Measurements from ENCODE around the gene FNDC3A.

DNA sequence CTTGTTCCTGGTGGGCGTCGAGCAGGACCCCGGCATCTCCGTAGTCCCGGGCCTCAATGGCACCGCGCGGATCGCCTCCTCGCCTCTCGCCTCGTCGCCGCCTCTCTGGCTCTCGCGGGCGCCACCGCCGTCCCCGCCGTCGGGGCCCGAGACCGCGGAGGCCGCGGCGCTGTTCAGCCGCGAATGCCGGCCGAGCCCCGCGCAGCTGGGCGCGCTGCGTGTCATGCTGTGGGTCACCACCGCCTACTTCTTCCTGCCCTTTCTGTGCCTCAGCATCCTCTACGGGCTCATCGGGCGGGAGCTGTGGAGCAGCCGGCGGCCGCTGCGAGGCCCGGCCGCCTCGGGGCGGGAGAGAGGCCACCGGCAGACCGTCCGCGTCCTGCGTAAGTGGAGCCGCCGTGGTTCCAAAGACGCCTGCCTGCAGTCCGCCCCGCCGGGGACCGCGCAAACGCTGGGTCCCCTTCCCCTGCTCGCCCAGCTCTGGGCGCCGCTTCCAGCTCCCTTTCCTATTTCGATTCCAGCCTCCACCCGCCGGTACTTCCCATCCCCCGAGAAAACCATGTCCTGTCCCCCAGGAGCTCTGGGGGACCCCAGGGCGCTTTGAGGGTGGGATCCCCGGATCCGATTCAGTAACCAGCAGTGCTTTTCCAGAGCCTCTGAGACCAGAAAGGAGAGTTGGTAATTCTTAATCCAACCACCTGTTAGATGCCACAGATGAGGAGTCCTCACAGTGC lies 245.3 kb downstream of the FNDC3A start:
- TF ChIP-seq, protein P1, sequence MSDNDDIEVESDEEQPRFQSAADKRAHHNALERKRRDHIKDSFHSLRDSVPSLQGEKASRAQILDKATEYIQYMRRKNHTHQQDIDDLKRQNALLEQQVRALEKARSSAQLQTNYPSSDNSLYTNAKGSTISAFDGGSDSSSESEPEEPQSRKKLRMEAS (IDR thresholded peaks at IDR 0.05) = no peak
- TF ChIP-seq, protein P2, sequence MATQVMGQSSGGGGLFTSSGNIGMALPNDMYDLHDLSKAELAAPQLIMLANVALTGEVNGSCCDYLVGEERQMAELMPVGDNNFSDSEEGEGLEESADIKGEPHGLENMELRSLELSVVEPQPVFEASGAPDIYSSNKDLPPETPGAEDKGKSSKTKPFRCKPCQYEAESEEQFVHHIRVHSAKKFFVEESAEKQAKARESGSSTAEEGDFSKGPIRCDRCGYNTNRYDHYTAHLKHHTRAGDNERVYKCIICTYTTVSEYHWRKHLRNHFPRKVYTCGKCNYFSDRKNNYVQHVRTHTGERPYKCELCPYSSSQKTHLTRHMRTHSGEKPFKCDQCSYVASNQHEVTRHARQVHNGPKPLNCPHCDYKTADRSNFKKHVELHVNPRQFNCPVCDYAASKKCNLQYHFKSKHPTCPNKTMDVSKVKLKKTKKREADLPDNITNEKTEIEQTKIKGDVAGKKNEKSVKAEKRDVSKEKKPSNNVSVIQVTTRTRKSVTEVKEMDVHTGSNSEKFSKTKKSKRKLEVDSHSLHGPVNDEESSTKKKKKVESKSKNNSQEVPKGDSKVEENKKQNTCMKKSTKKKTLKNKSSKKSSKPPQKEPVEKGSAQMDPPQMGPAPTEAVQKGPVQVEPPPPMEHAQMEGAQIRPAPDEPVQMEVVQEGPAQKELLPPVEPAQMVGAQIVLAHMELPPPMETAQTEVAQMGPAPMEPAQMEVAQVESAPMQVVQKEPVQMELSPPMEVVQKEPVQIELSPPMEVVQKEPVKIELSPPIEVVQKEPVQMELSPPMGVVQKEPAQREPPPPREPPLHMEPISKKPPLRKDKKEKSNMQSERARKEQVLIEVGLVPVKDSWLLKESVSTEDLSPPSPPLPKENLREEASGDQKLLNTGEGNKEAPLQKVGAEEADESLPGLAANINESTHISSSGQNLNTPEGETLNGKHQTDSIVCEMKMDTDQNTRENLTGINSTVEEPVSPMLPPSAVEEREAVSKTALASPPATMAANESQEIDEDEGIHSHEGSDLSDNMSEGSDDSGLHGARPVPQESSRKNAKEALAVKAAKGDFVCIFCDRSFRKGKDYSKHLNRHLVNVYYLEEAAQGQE (IDR thresholded peaks at IDR 0.05; ENCODE audit: low read depth) = no peak
- TF ChIP-seq FOXM1 (IDR thresholded peaks at IDR 0.05; ENCODE audit: borderline replicate concordance, low read depth) (no peak), EGR1 (IDR thresholded peaks at IDR 0.05) (no peak), YY1 (IDR thresholded peaks at IDR 0.05; ENCODE audit: low read depth) (no peak), CREB1 (IDR thresholded peaks at IDR 0.05; ENCODE audit: low read depth) (no peak), RAD21 (IDR thresholded peaks at IDR 0.05; ENCODE audit: low read depth) (no peak), TEAD4 (IDR thresholded peaks at IDR 0.05) (no peak), EP300 (IDR thresholded peaks at IDR 0.05; ENCODE audit: borderline replicate concordance) (no peak), ZBTB7A (IDR thresholded peaks at IDR 0.05; ENCODE audit: low read depth) (no peak), NFIC (IDR thresholded peaks at IDR 0.05) (no peak)
- TF ChIP-seq, protein P3, sequence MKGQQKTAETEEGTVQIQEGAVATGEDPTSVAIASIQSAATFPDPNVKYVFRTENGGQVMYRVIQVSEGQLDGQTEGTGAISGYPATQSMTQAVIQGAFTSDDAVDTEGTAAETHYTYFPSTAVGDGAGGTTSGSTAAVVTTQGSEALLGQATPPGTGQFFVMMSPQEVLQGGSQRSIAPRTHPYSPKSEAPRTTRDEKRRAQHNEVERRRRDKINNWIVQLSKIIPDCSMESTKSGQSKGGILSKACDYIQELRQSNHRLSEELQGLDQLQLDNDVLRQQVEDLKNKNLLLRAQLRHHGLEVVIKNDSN (IDR thresholded peaks at IDR 0.05) = no peak
